DND-41 (cell line): ENCODE data around the gene TUT4.

Experiments used
- ATAC-seq: fragments of 200-7000 bp; cut with Tn5 transposase; 3 replicates; pipeline ENCODE4 v1.9.1; 2021; ENCODE audit warnings: low read depth; ENCODE audit not compliant: insufficient read depth
- DNase-seq: peaks from one replicate; pipeline ENCODE4 v3.0.0-alpha.2; 2020
- H2AFZ ChIP-seq: 2 replicates; pipeline ENCODE4 v1.6.0; 2012; ENCODE audit warnings: low read depth, low read length
- H3K27ac ChIP-seq: 2 replicates; pipeline ENCODE4 v1.5.1; 2012; ENCODE audit warnings: low read length, inconsistent platforms
- H3K27me3 ChIP-seq: fragments of 200-600 bp; sonication (generic); 2 replicates; pipeline ENCODE4 v1.6.0; 2012; ENCODE audit warnings: low read length, mild to moderate bottlenecking, inconsistent platforms; ENCODE audit not compliant: insufficient read depth, poor library complexity
- H3K36me3 ChIP-seq: 2 replicates; pipeline ENCODE4 v1.5.1; 2012; ENCODE audit warnings: low read length, inconsistent platforms; ENCODE audit not compliant: insufficient read depth
- H3K4me1 ChIP-seq: 2 replicates; pipeline ENCODE4 v1.5.1; 2012; ENCODE audit warnings: mild to moderate bottlenecking, low read length; ENCODE audit not compliant: insufficient read depth
- H3K4me2 ChIP-seq: 2 replicates; pipeline ENCODE4 v1.6.0; 2012; ENCODE audit warnings: mild to moderate bottlenecking, moderate library complexity, low read length, inconsistent platforms; ENCODE audit not compliant: insufficient read depth
- H3K4me3 ChIP-seq, 2 experiments: fragments of 200-600 bp in 1 of 2; shearing (Covaris generic) in 1 of 2; 2 replicates each; pipeline ENCODE4 v1.5.1; 2012 to 2016; ENCODE audit warnings: inconsistent platforms in 2 of 2, low read length in 2 of 2, mild to moderate bottlenecking in 2 of 2, low read depth in 1 of 2, moderate library complexity in 1 of 2
- H3K79me2 ChIP-seq: 2 replicates; pipeline ENCODE4 v1.6.0; 2012; ENCODE audit warnings: low read length, inconsistent platforms; ENCODE audit not compliant: insufficient read depth
- H3K9ac ChIP-seq: 2 replicates; pipeline ENCODE4 v1.6.0; 2012; ENCODE audit warnings: low read depth, mild to moderate bottlenecking, inconsistent platforms, low read length, moderate library complexity
- H3K9me3 ChIP-seq: 2 replicates; pipeline ENCODE4 v1.5.1; 2012; ENCODE audit warnings: low read length, moderate library complexity, mild to moderate bottlenecking, inconsistent platforms; ENCODE audit not compliant: insufficient read depth, severe bottlenecking
- H4K20me1 ChIP-seq: 2 replicates; pipeline ENCODE4 v1.6.0; 2012; ENCODE audit warnings: low read length; ENCODE audit not compliant: insufficient read depth
- EZH2 ChIP-seq: IDR thresholded peaks from 3 replicates; pipeline ENCODE4 v1.6.1; 2012; ENCODE audit warnings: borderline replicate concordance, low read depth, mild to moderate bottlenecking, moderate library complexity, low read length, inconsistent platforms; ENCODE audit not compliant: severe bottlenecking
- TF ChIP-seq, protein P1 (sequence below): IDR thresholded peaks from 2 replicates; pipeline ENCODE4 v1.5.1; 2012; ENCODE audit warnings: borderline replicate concordance, low read length, moderate library complexity, mild to moderate bottlenecking; ENCODE audit not compliant: poor library complexity, severe bottlenecking; ENCODE audit errors: extremely low read depth

TUT4 gene

DNA sequence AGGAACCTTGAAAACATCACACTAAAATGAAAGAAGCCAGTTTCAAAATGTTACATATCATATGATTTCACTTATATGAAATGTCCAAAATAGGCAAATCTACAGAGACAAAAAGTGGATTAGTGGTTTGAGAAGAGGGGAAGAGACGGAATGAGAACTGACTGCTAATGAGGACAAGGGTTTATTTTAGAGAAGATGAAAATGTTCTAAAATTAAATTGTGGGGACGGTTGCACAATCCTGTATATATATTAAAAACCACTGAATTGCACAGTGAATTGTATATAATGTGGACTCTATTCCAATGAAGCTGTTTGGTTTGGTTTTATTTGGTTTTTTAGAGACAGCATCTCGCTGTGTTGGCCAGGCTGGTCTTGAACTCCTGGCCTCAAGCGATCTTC lies 112.9 kb downstream of the TUT4 start:
- H4K20me1 ChIP-seq, result no peaks in the 10 kb centered on the region
- no peak overlapping the region for H3K9ac ChIP-seq
- H3K36me3 ChIP-seq, result peaks cover 78% of the 10 kb centered on the region
- DNase-seq (no peak), ATAC-seq (no peak)
- H3K4me1 ChIP-seq, result no peaks in the 10 kb centered on the region
- H2AFZ ChIP-seq, result no peak overlapping the region
- no peak overlapping the region for H3K4me3 ChIP-seq
- H3K27ac ChIP-seq, result no peak overlapping the region
- no peak overlapping the region for H3K4me2 ChIP-seq
- H3K27me3 ChIP-seq, result no peaks in the 10 kb centered on the region
- H3K79me2 ChIP-seq, result no peaks in the 10 kb centered on the region
- no peak for TF ChIP-seq EZH2
- TF ChIP-seq, protein P1, sequence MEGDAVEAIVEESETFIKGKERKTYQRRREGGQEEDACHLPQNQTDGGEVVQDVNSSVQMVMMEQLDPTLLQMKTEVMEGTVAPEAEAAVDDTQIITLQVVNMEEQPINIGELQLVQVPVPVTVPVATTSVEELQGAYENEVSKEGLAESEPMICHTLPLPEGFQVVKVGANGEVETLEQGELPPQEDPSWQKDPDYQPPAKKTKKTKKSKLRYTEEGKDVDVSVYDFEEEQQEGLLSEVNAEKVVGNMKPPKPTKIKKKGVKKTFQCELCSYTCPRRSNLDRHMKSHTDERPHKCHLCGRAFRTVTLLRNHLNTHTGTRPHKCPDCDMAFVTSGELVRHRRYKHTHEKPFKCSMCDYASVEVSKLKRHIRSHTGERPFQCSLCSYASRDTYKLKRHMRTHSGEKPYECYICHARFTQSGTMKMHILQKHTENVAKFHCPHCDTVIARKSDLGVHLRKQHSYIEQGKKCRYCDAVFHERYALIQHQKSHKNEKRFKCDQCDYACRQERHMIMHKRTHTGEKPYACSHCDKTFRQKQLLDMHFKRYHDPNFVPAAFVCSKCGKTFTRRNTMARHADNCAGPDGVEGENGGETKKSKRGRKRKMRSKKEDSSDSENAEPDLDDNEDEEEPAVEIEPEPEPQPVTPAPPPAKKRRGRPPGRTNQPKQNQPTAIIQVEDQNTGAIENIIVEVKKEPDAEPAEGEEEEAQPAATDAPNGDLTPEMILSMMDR, result no peak
- no peaks in the 10 kb centered on the region for H3K9me3 ChIP-seq

- H3K4me1 ChIP-seq, result no peaks in the 10 kb centered on the region
- no peak overlapping the region for H3K4me3 ChIP-seq
- H3K9me3 ChIP-seq, result no peaks in the 10 kb centered on the region
- H4K20me1 ChIP-seq, result no peaks in the 10 kb centered on the region
- H3K27ac ChIP-seq, result no peak overlapping the region
- no peak overlapping the region for H3K9ac ChIP-seq
- no peak for DNase-seq
- H3K36me3 ChIP-seq, result peaks cover 86% of the 10 kb centered on the region
- H3K79me2 ChIP-seq, result no peaks in the 10 kb centered on the region
- TF ChIP-seq EZH2, result no peak
- TF ChIP-seq, protein P1, result no peak
- no peak overlapping the region for H3K4me2 ChIP-seq
- ATAC-seq, result no peak
- H3K27me3 ChIP-seq, result no peaks in the 10 kb centered on the region
- H2AFZ ChIP-seq, result no peak overlapping the region
Measured at GRCh38 chr1:52436817-52437216, 116.1 kb downstream of the TUT4 start.

DNA sequence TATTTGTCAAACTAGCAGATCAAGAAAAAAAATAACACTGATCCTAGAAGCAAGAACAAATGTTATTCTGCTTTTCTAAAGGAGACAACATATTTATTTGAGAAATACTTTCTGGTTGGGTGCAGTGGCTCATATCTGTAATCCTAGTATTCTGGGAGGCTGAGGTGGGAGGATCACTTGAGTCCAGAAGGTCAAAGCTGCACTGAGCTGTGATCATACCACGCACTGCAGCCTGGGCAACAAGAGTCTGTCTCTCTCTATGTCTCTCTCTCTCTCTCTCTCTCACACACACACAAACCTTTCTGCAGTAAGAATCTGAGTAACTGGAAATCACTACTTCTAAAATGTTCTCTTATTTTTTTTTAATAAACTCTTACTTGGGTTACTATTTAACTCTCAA lies 117.2 kb downstream of the TUT4 start:
- Histone ChIP-seq H4K20me1 (no peaks in the 10 kb centered on the region), H3K4me2 (no peak overlapping the region), H3K79me2 (no peaks in the 10 kb centered on the region), H3K36me3 (peaks cover 88% of the 10 kb centered on the region), H3K9me3 (no peaks in the 10 kb centered on the region), H2AFZ (no peak overlapping the region), H3K4me3 (no peak overlapping the region), H3K9ac (no peak overlapping the region), H3K27ac (no peak overlapping the region), H3K27me3 (no peaks in the 10 kb centered on the region), H3K4me1 (no peaks in the 10 kb centered on the region)
- no peak for DNase-seq
- no peak for TF ChIP-seq EZH2
- TF ChIP-seq, protein P1, result no peak
- ATAC-seq, result no peak

DNA sequence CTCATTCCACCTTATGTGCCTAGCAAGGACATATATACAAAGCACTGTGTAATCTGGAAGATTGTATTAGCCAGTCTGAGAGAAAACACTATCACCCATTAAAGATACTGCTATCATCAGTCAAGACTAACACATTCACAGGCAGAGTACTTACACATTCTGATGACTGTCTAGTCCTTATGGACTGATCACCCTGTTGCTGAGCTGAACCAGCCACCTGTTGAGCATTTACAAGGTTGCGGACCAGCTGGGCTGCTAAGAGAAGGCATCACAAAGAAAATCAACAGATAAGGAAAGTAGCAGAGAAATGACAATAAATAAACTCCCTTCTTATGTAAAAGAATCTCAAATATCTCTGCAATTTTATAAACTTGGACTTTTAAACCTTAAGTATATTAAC lies 117.7 kb downstream of the TUT4 start:
- no peak overlapping the region for H3K4me3 ChIP-seq
- TF ChIP-seq, protein P1, result no peak
- no peak for TF ChIP-seq EZH2
- no peaks in the 10 kb centered on the region for H3K4me1 ChIP-seq
- H3K36me3 ChIP-seq, result peaks cover 89% of the 10 kb centered on the region
- H3K4me2 ChIP-seq, result no peak overlapping the region
- no peaks in the 10 kb centered on the region for H4K20me1 ChIP-seq
- DNase-seq (no peak), ATAC-seq (no peak)
- no peaks in the 10 kb centered on the region for H3K79me2 ChIP-seq
- H3K27me3 ChIP-seq, result no peaks in the 10 kb centered on the region
- H3K9ac ChIP-seq, result no peak overlapping the region
- H3K9me3 ChIP-seq, result no peaks in the 10 kb centered on the region
- no peak overlapping the region for H2AFZ ChIP-seq
- no peak overlapping the region for H3K27ac ChIP-seq
